ENCODE measurements around the gene USP4.

Gene USP4

GRCh38 chr3:49277383-49277775, 62.5 kb downstream of the USP4 start:
- Histone ChIP-seq H3K4me3 (replicated peaks; ENCODE audit: insufficient read depth, low read length) (no peak overlapping the region), H3K27me3 (ENCODE audit: insufficient read depth, poor library complexity, severe bottlenecking) (no peaks in the 10 kb centered on the region), H3K27ac (replicated peaks) (peak overlapping the region; percentile 66)
- TF ChIP-seq SPI1 (IDR thresholded peaks at IDR 0.05; ENCODE audit: borderline replicate concordance, low read depth), result no peak
- no peak for TF ChIP-seq GABPA (IDR thresholded peaks at IDR 0.05; ENCODE audit: low read depth)
- no peak for TF ChIP-seq POLR2AphosphoS5 (IDR thresholded peaks at IDR 0.05; ENCODE audit: low read depth)
- TF ChIP-seq CTCF (IDR thresholded peaks at IDR 0.05; ENCODE audit: insufficient read depth, low read length), result no peak
- no peak for TF ChIP-seq REST (IDR thresholded peaks at IDR 0.05; ENCODE audit: insufficient replicate concordance, low read depth)
- DNase-seq (ENCODE audit: low read depth in 1 of 2, low spot score in 1 of 2), result no peak

- Histone ChIP-seq H3K27me3 (ENCODE audit: insufficient read depth, poor library complexity, severe bottlenecking) (no peaks in the 10 kb centered on the region), H3K27ac (replicated peaks) (peak within 1 kb of the TSS; percentile 66), H3K4me3 (replicated peaks; ENCODE audit: insufficient read depth, low read length) (no peak within 1 kb of the TSS)
- no peak for TF ChIP-seq GABPA (IDR thresholded peaks at IDR 0.05; ENCODE audit: low read depth)
- TF ChIP-seq POLR2AphosphoS5 (IDR thresholded peaks at IDR 0.05; ENCODE audit: low read depth), result peak; percentile 65; the same call in 1 of the 2 replicates
- DNase-seq (ENCODE audit: low read depth in 1 of 2, low spot score in 1 of 2), result peak in 1 of 2 experiments; percentile 86
Observed at GRCh38 chr3:49276475-49277382, 63.1 kb downstream of the USP4 start, which contains the start of gene C3orf62. TSS of gene C3orf62 (minus strand) at chr3:49277232. CDS start at chr3:49276872, 360 bp downstream.

- no peak for DNase-seq (ENCODE audit: low read depth in 1 of 2, low spot score in 1 of 2)
- no peak for TF ChIP-seq CTCF (IDR thresholded peaks at IDR 0.05; ENCODE audit: insufficient read depth, low read length)
- no peak for TF ChIP-seq SPI1 (IDR thresholded peaks at IDR 0.05; ENCODE audit: borderline replicate concordance, low read depth)
- TF ChIP-seq REST (IDR thresholded peaks at IDR 0.05; ENCODE audit: insufficient replicate concordance, low read depth), result no peak
- TF ChIP-seq GABPA (IDR thresholded peaks at IDR 0.05; ENCODE audit: low read depth), result no peak
- no peak for TF ChIP-seq POLR2AphosphoS5 (IDR thresholded peaks at IDR 0.05; ENCODE audit: low read depth)
- Histone ChIP-seq H3K4me3 (replicated peaks; ENCODE audit: insufficient read depth, low read length) (no peak overlapping the region), H3K27ac (replicated peaks) (no peak overlapping the region), H3K27me3 (ENCODE audit: insufficient read depth, poor library complexity, severe bottlenecking) (no peaks in the 10 kb centered on the region)
Observed at GRCh38 chr3:49273825-49274532, 65.9 kb downstream of the USP4 start.

GRCh38 chr3:49271047-49271446, 68.8 kb downstream of the USP4 start:
- H3K27ac ChIP-seq (replicated peaks), result no peak overlapping the region
- no peak for TF ChIP-seq GABPA (IDR thresholded peaks at IDR 0.05; ENCODE audit: low read depth)
- TF ChIP-seq REST (IDR thresholded peaks at IDR 0.05; ENCODE audit: insufficient replicate concordance, low read depth), result no peak
- no peak for TF ChIP-seq CTCF (IDR thresholded peaks at IDR 0.05; ENCODE audit: insufficient read depth, low read length)
- no peak for TF ChIP-seq SPI1 (IDR thresholded peaks at IDR 0.05; ENCODE audit: borderline replicate concordance, low read depth)
- TF ChIP-seq POLR2AphosphoS5 (IDR thresholded peaks at IDR 0.05; ENCODE audit: low read depth), result no peak
- no peak overlapping the region for H3K4me3 ChIP-seq (replicated peaks; ENCODE audit: insufficient read depth, low read length)
- no peaks in the 10 kb centered on the region for H3K27me3 ChIP-seq (ENCODE audit: insufficient read depth, poor library complexity, severe bottlenecking)
- no peak for DNase-seq (ENCODE audit: low read depth in 1 of 2, low spot score in 1 of 2)

All from HL-60 (cell line).